HEK293 (cell line): ENCODE measurements around the gene MOG.

Experiments
- ATF2 ChIP-seq: fragments of 450-650 bp; formaldehyde crosslinking; IDR thresholded peaks from 2 replicates; pipeline ENCODE4 v1.5.1; 2016; ENCODE audit warnings: missing biosample characterization, missing genetic modification characterization, low read depth
- GLIS1 ChIP-seq: fragments of 450-650 bp; formaldehyde crosslinking; IDR thresholded peaks from 2 replicates; pipeline ENCODE4 v1.5.1; 2016; ENCODE audit warnings: missing biosample characterization, missing genetic modification characterization
- HOXD13 ChIP-seq: sonication (generic); formaldehyde crosslinking; IDR thresholded peaks from 2 replicates; pipeline ENCODE4 v1.8.0; 2022; ENCODE audit warnings: missing genetic modification reagents, borderline replicate concordance
- IKZF3 ChIP-seq: fragments of 450-650 bp; IDR thresholded peaks from 2 replicates; pipeline ENCODE4 v1.5.0; 2018; ENCODE audit warnings: missing biosample characterization, mild to moderate bottlenecking, missing genetic modification characterization, moderate library complexity
- KLF17 ChIP-seq: fragments of 450-650 bp; formaldehyde crosslinking; IDR thresholded peaks from 2 replicates; pipeline ENCODE4 v1.5.1; 2016; ENCODE audit warnings: missing biosample characterization, missing genetic modification characterization
- MEIS1 ChIP-seq: sonication (generic); formaldehyde crosslinking; IDR thresholded peaks from 2 replicates; pipeline ENCODE4 v1.8.1; 2022; ENCODE audit warnings: missing genetic modification reagents, mild to moderate bottlenecking, borderline replicate concordance
- PRDM10 ChIP-seq: fragments of 450-650 bp; formaldehyde crosslinking; IDR thresholded peaks from 2 replicates; pipeline ENCODE4 v1.5.1; 2016; ENCODE audit warnings: missing biosample characterization, missing genetic modification characterization
- REST ChIP-seq: fragments of 450-650 bp; formaldehyde crosslinking; IDR thresholded peaks from 2 replicates; pipeline ENCODE4 v1.5.1; 2016; ENCODE audit warnings: missing biosample characterization, missing genetic modification characterization
- SCRT1 ChIP-seq: fragments of 450-650 bp; formaldehyde crosslinking; IDR thresholded peaks from 2 replicates; pipeline ENCODE4 v1.5.1; 2016; ENCODE audit warnings: missing biosample characterization, missing genetic modification characterization, borderline replicate concordance
- WT1 ChIP-seq: fragments of 450-650 bp; formaldehyde crosslinking; IDR thresholded peaks from 2 replicates; pipeline ENCODE4 v1.5.1; 2016; ENCODE audit warnings: missing biosample characterization, missing genetic modification characterization
- ZBTB1 ChIP-seq: fragments of 450-650 bp; formaldehyde crosslinking; IDR thresholded peaks from 2 replicates; pipeline ENCODE4 v1.5.1; 2016; ENCODE audit warnings: missing biosample characterization, missing genetic modification characterization
- ZFP37 ChIP-seq: fragments of 450-650 bp; formaldehyde crosslinking; IDR thresholded peaks from 2 replicates; pipeline ENCODE4 v1.5.1; 2016; ENCODE audit warnings: missing biosample characterization, missing genetic modification characterization
- ZNF121 ChIP-seq: fragments of 450-650 bp; formaldehyde crosslinking; IDR thresholded peaks from 2 replicates; pipeline ENCODE4 v1.5.1; 2016; ENCODE audit warnings: missing biosample characterization, missing genetic modification characterization
- ZNF155 ChIP-seq: fragments of 450-650 bp; formaldehyde crosslinking; IDR thresholded peaks from 2 replicates; pipeline ENCODE4 v1.5.1; 2016; ENCODE audit warnings: missing biosample characterization, missing genetic modification characterization
- ZNF19 ChIP-seq: fragments of 450-650 bp; formaldehyde crosslinking; IDR thresholded peaks from 2 replicates; pipeline ENCODE4; 2016; ENCODE audit warnings: missing biosample characterization, missing genetic modification characterization, low read depth
- ZNF366 ChIP-seq: fragments of 450-650 bp; formaldehyde crosslinking; conservative IDR thresholded peaks from 2 replicates; pipeline ENCODE4 v1.5.1; 2016; ENCODE audit warnings: missing biosample characterization, missing genetic modification characterization
- ZNF510 ChIP-seq: fragments of 450-650 bp; formaldehyde crosslinking; IDR thresholded peaks from 2 replicates; pipeline ENCODE4 v1.5.1; 2018; ENCODE audit warnings: mild to moderate bottlenecking, missing genetic modification characterization, missing biosample characterization; ENCODE audit not compliant: insufficient replicate concordance
- ZNF529 ChIP-seq: fragments of 450-650 bp; formaldehyde crosslinking; IDR thresholded peaks from 2 replicates; pipeline ENCODE4 v1.5.1; 2017; ENCODE audit warnings: missing genetic modification characterization, missing biosample characterization; ENCODE audit not compliant: insufficient replicate concordance
- ZNF585B ChIP-seq: fragments of 450-650 bp; formaldehyde crosslinking; IDR thresholded peaks from 2 replicates; pipeline ENCODE4 v1.5.1; 2016; ENCODE audit warnings: missing biosample characterization, missing genetic modification characterization
- ZNF596 ChIP-seq: fragments of 450-650 bp; IDR thresholded peaks from 2 replicates; pipeline ENCODE4 v1.5.0; 2018; ENCODE audit warnings: missing biosample characterization, mild to moderate bottlenecking, missing genetic modification characterization, moderate library complexity
- ZNF639 ChIP-seq: fragments of 450-650 bp; formaldehyde crosslinking; IDR thresholded peaks from 2 replicates; pipeline ENCODE4 v1.5.1; 2016; ENCODE audit warnings: missing biosample characterization, missing genetic modification characterization
- ZNF645 ChIP-seq: fragments of 450-650 bp; formaldehyde crosslinking; IDR thresholded peaks from 2 replicates; pipeline ENCODE4; 2016; ENCODE audit warnings: missing biosample characterization, missing genetic modification characterization
- ZNF677 ChIP-seq: fragments of 450-650 bp; IDR thresholded peaks from 2 replicates; pipeline ENCODE4 v1.5.0; 2018; ENCODE audit warnings: missing biosample characterization, mild to moderate bottlenecking, missing genetic modification characterization, moderate library complexity
- ZNF692 ChIP-seq: fragments of 450-650 bp; formaldehyde crosslinking; IDR thresholded peaks from 2 replicates; pipeline ENCODE4 v1.5.1; 2016; ENCODE audit warnings: missing biosample characterization, missing genetic modification characterization

Gene MOG

GRCh38 chr6:29649701-29650673, 6.9 kb upstream of the MOG start (continued):
- TF ChIP-seq ZBTB1 (tag by site-specific recombination) (no peak), ZNF585B (no peak), WT1 (tag by site-specific recombination) (no peak), ZNF155 (tag by site-specific recombination) (no peak), ATF2 (tag by site-specific recombination) (peak; percentile 97), ZNF596 (tag by site-specific recombination) (no peak), ZNF677 (no peak), ZNF692 (tag by site-specific recombination) (peak; percentile 38; the same call in 1 of the 2 replicates), HOXD13 (CRISPR knock-in tag) (no peak), ZFP37 (tag by site-specific recombination) (0 out of 2 replicates have a peak, but pooled peaks have one; percentile 7), ZNF645 (tag by site-specific recombination) (no peak), SCRT1 (peak; percentile 89), ZNF19 (no peak), IKZF3 (tag by site-specific recombination) (peak; percentile 99), ZNF366 (tag by site-specific recombination) (peak; percentile 96), ZNF529 (tag by site-specific recombination) (no peak), KLF17 (tag by site-specific recombination) (0 out of 2 replicates have a peak, but pooled peaks have one; percentile 24), ZNF510 (tag by site-specific recombination) (no peak), ZNF639 (tag by site-specific recombination) (no peak), REST (no peak), MEIS1 (no peak), GLIS1 (no peak), PRDM10 (tag by site-specific recombination) (peak; percentile 75), ZNF121 (tag by site-specific recombination) (no peak)
